Liver (tissue), 9 donors: ENCODE measurements around the gene CCR3. TPM values are rescaled to one million over a fixed set of nuclear protein-coding genes. Genes with fewer than 3 reads are reported as not detected.

Experiments used
- DNase-seq: peaks from one replicate; pipeline ENCODE4 v3.0.0-alpha.2; 2017; ENCODE audit warnings: low spot score
- H3K27ac ChIP-seq, 2 donors: one replicate each; pipeline ENCODE4 v1.7.0; 2013; ENCODE audit warnings: inconsistent platforms in 2 of 2, low read length in 2 of 2, control low read depth in 1 of 2, low read depth in 1 of 2, mild to moderate bottlenecking in 1 of 2
- H3K27me3 ChIP-seq, 4 donors: one replicate each; pipeline versions ENCODE4 v1.6.1 to v1.7.0; 2013; ENCODE audit warnings: low read length in 3 of 4, inconsistent platforms in 1 of 4, mild to moderate bottlenecking in 1 of 4, moderate library complexity in 1 of 4; ENCODE audit not compliant: control insufficient read depth in 4 of 4, insufficient read depth in 4 of 4
- H3K36me3 ChIP-seq, 4 donors: one replicate each; pipeline versions ENCODE4 v1.6.1 to v1.7.0; 2013; ENCODE audit warnings: low read length in 3 of 4, mild to moderate bottlenecking in 3 of 4, low read depth in 1 of 4, moderate library complexity in 1 of 4; ENCODE audit not compliant: control insufficient read depth in 4 of 4, insufficient read depth in 3 of 4
- H3K4me1 ChIP-seq, 4 donors: one replicate each; pipeline versions ENCODE4 v1.6.1 to v1.7.0; 2013; ENCODE audit warnings: low read length in 3 of 4, mild to moderate bottlenecking in 3 of 4, moderate library complexity in 1 of 4; ENCODE audit not compliant: control insufficient read depth in 4 of 4, insufficient read depth in 4 of 4
- H3K4me3 ChIP-seq, 3 donors: one replicate each; pipeline versions ENCODE4 v1.6.1 to v1.7.0; 2013; ENCODE audit warnings: low read length in 3 of 3, control low read depth in 1 of 3, low read depth in 1 of 3, mild to moderate bottlenecking in 1 of 3
- H3K9ac ChIP-seq, 2 donors: one replicate each; pipeline ENCODE4 v1.7.0; 2013; ENCODE audit warnings: low read length in 2 of 2, mild to moderate bottlenecking in 2 of 2, moderate library complexity in 2 of 2, control low read depth in 1 of 2, low read depth in 1 of 2
- H3K9me3 ChIP-seq, 4 donors: one replicate each; pipeline versions ENCODE4 v1.6.1 to v1.7.0; 2013; ENCODE audit warnings: low read length in 3 of 4; ENCODE audit not compliant: control insufficient read depth in 4 of 4
- ATF3 ChIP-seq: IDR thresholded peaks from 2 replicates; pipeline ENCODE4 v1.6.1; 2016; ENCODE audit warnings: antibody characterized with exemption
- CTCF ChIP-seq: fragments of 150-350 bp; IDR thresholded peaks from 2 replicates; pipeline ENCODE4 v1.5.1; 2017; ENCODE audit warnings: improper control_type of control experiment, low read depth, low read length; ENCODE audit not compliant: missing input control
- EGR1 ChIP-seq, 2 donors: IDR thresholded peaks; 2 replicates each; pipeline ENCODE4 v1.6.1; 2016 to 2018; ENCODE audit warnings: antibody characterized with exemption in 2 of 2, low read depth in 2 of 2
- FOXA1 ChIP-seq: IDR thresholded peaks from 2 replicates; pipeline ENCODE4 v1.6.1; 2016; ENCODE audit warnings: antibody characterized with exemption
- FOXA2 ChIP-seq: IDR thresholded peaks from 2 replicates; pipeline ENCODE4 v1.6.1; 2016; ENCODE audit warnings: antibody characterized with exemption
- GABPA ChIP-seq, 2 donors: IDR thresholded peaks in 1 of 2; conservative IDR thresholded peaks in 1 of 2; 2 replicates each; pipeline ENCODE4 v1.6.1; 2016; ENCODE audit warnings: antibody characterized with exemption in 2 of 2, mild to moderate bottlenecking in 1 of 2, moderate library complexity in 1 of 2
- HNF4A ChIP-seq, 2 donors: conservative IDR thresholded peaks; 2 replicates each; pipeline ENCODE4 v1.6.1; 2016; ENCODE audit warnings: antibody characterized with exemption in 2 of 2, mild to moderate bottlenecking in 2 of 2
- HNF4G ChIP-seq: IDR thresholded peaks from 2 replicates; pipeline ENCODE4 v1.6.1; 2016; ENCODE audit warnings: antibody characterized with exemption
- JUND ChIP-seq, 2 donors: IDR thresholded peaks; 2 replicates each; pipeline ENCODE4 v1.6.1; 2016; ENCODE audit warnings: antibody characterized with exemption in 2 of 2
- MAX ChIP-seq: IDR thresholded peaks from 2 replicates; pipeline ENCODE4 v1.6.1; 2016; ENCODE audit warnings: antibody characterized with exemption
- NR2F2 ChIP-seq: IDR thresholded peaks from 2 replicates; pipeline ENCODE4 v1.6.1; 2016; ENCODE audit warnings: antibody characterized with exemption
- RAD21 ChIP-seq, 2 donors: IDR thresholded peaks; 2 replicates each; pipeline ENCODE4 v1.6.1; 2016; ENCODE audit warnings: antibody characterized with exemption in 2 of 2, mild to moderate bottlenecking in 2 of 2
- REST ChIP-seq: IDR thresholded peaks from 2 replicates; pipeline ENCODE4 v1.6.1; 2016; ENCODE audit warnings: antibody characterized with exemption, mild to moderate bottlenecking
- RXRA ChIP-seq, 2 donors: IDR thresholded peaks; 2 replicates each; pipeline ENCODE4 v1.6.1; 2017 to 2018; ENCODE audit warnings: antibody characterized with exemption in 2 of 2, mild to moderate bottlenecking in 1 of 2
- SP1 ChIP-seq: IDR thresholded peaks from 2 replicates; pipeline ENCODE4 v1.6.1; 2018; ENCODE audit warnings: antibody characterized with exemption, mild to moderate bottlenecking
- TAF1 ChIP-seq: conservative IDR thresholded peaks from 2 replicates; pipeline ENCODE4 v1.6.1; 2016; ENCODE audit warnings: antibody characterized with exemption, mild to moderate bottlenecking
- ZBTB33 ChIP-seq: IDR thresholded peaks from 2 replicates; pipeline ENCODE4 v1.6.1; 2016; ENCODE audit warnings: antibody characterized with exemption
- WGBS: extraction: QIAGEN DNeasy Blood & Tissue Kit; methylation state at CpG from one replicate; pipeline ENCODE4 v1.1.7; 2013; 5-methylcytosine and 5-hydroxymethylcytosine counted together
- polyA plus RNA-seq, 2 donors: library from polyadenylated mRNA; stranded (reverse) in 1 of 2; unstranded in 1 of 2; fragments of 200-250 nt in 1 of 2; fragments of >200 nt in 1 of 2; fragmentation: Nextera tagmentation in 1 of 2; extraction: Ambion mirVana in 1 of 2; gene quantifications; one replicate each; pipeline versions ENCODE4 v1.2.1 to v1.2.3, GENCODE V29; 2013 to 2015
- total RNA-seq, 2 donors: library from RNA; depleted of rRNA; stranded (reverse); fragments of >200 nt; gene quantifications; one replicate each; pipeline ENCODE4 v1.2.3, GENCODE V29; 2014
- donor health status: healthy.
- donor health status: healthy.
- donor health status: healthy.
- donor health status: healthy.
- donor health status: healthy.

Gene CCR3
- total and polyA plus RNA-seq, 4 donors = 0.05 to 0.13 TPM; not detected in 2

GRCh38 chr3:46208167-46208704 is 34.0 kb upstream of the CCR3 start, which contains the start of gene CCR1:
CCR1 (minus strand) TSS chr3:46208313; CDS start chr3:46204313, 4,000 bp downstream.
- H3K9ac ChIP-seq = peak within 1 kb of the TSS in 1 of 2 donors; percentile 40
- no peaks in the 10 kb centered on the region for H3K9me3 ChIP-seq
- peak within 1 kb of the TSS in 1 of 2 donors; percentile 18 for H3K27ac ChIP-seq
- H3K36me3 ChIP-seq = peaks cover 0 to 1% (median 0%) of the 10 kb centered on the region in 4 donors
- no peaks in the 10 kb centered on the region for H3K4me1 ChIP-seq
- WGBS = 14% methylated on average over 3 of the region's 3 CpGs
- peak within 1 kb of the TSS in 1 of 3 donors; percentile 26 for H3K4me3 ChIP-seq
- no peaks in the 10 kb centered on the region for H3K27me3 ChIP-seq
- peak; percentile 60 to 66 for TF ChIP-seq RAD21 (IDR thresholded peaks at IDR 0.05)
- peak; percentile 12 for TF ChIP-seq CTCF
- TF ChIP-seq TAF1 = no peak
- TF ChIP-seq REST = no peak
- TF ChIP-seq HNF4G = no peak
- no peak for TF ChIP-seq JUND (IDR thresholded peaks at IDR 0.05)
- TF ChIP-seq HNF4A (conservative IDR thresholded peaks at IDR 0.05) = peak in 1 of 2 donors; percentile 9
- no peak for TF ChIP-seq SP1
- TF ChIP-seq ZBTB33 = no peak
- TF ChIP-seq GABPA (IDR thresholded peaks at IDR 0.05 in 1 of 2, conservative IDR thresholded peaks at IDR 0.05 in 1 of 2) = no peak
- no peak for TF ChIP-seq RXRA (IDR thresholded peaks at IDR 0.05)
- DNase-seq = no peak

- DNase-seq = no peak
- TF ChIP-seq ATF3 (no peak), MAX (no peak), FOXA1 (no peak), EGR1 (IDR thresholded peaks at IDR 0.05; ENCODE audit: low read depth in 2 of 2) (no peak), NR2F2 (no peak), JUND (IDR thresholded peaks at IDR 0.05) (no peak), FOXA2 (no peak), SP1 (no peak), HNF4A (conservative IDR thresholded peaks at IDR 0.05) (no peak), CTCF (no peak), RAD21 (IDR thresholded peaks at IDR 0.05) (no peak)
- H3K4me3 ChIP-seq = no peak overlapping the region
- H3K27ac ChIP-seq = no peak overlapping the region
- no peaks in the 10 kb centered on the region for H3K4me1 ChIP-seq
- H3K9me3 ChIP-seq = no peaks in the 10 kb centered on the region
- H3K27me3 ChIP-seq = no peaks in the 10 kb centered on the region
- WGBS = 47% methylated on average over 2 of the region's 2 CpGs
- peaks cover 0 to 1% (median 0%) of the 10 kb centered on the region in 4 donors for H3K36me3 ChIP-seq
- no peak overlapping the region for H3K9ac ChIP-seq
These were observed 33.2 kb upstream of the CCR3 start for GRCh38 chr3:46209053-46209452.
